Measurements from ENCODE around the gene DCHS1.
A peak's percentile ranks its signal among the peaks of the same experiment; 100 is the strongest.
"Not testable (repeated sequence)": the region's sequence is repeated elsewhere in the genome, so short reads cannot be mapped to it uniquely, and the experiment has no call there.

The DCHS1 gene, protein sequence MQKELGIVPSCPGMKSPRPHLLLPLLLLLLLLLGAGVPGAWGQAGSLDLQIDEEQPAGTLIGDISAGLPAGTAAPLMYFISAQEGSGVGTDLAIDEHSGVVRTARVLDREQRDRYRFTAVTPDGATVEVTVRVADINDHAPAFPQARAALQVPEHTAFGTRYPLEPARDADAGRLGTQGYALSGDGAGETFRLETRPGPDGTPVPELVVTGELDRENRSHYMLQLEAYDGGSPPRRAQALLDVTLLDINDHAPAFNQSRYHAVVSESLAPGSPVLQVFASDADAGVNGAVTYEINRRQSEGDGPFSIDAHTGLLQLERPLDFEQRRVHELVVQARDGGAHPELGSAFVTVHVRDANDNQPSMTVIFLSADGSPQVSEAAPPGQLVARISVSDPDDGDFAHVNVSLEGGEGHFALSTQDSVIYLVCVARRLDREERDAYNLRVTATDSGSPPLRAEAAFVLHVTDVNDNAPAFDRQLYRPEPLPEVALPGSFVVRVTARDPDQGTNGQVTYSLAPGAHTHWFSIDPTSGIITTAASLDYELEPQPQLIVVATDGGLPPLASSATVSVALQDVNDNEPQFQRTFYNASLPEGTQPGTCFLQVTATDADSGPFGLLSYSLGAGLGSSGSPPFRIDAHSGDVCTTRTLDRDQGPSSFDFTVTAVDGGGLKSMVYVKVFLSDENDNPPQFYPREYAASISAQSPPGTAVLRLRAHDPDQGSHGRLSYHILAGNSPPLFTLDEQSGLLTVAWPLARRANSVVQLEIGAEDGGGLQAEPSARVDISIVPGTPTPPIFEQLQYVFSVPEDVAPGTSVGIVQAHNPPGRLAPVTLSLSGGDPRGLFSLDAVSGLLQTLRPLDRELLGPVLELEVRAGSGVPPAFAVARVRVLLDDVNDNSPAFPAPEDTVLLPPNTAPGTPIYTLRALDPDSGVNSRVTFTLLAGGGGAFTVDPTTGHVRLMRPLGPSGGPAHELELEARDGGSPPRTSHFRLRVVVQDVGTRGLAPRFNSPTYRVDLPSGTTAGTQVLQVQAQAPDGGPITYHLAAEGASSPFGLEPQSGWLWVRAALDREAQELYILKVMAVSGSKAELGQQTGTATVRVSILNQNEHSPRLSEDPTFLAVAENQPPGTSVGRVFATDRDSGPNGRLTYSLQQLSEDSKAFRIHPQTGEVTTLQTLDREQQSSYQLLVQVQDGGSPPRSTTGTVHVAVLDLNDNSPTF (N-terminal part only)

DNA sequence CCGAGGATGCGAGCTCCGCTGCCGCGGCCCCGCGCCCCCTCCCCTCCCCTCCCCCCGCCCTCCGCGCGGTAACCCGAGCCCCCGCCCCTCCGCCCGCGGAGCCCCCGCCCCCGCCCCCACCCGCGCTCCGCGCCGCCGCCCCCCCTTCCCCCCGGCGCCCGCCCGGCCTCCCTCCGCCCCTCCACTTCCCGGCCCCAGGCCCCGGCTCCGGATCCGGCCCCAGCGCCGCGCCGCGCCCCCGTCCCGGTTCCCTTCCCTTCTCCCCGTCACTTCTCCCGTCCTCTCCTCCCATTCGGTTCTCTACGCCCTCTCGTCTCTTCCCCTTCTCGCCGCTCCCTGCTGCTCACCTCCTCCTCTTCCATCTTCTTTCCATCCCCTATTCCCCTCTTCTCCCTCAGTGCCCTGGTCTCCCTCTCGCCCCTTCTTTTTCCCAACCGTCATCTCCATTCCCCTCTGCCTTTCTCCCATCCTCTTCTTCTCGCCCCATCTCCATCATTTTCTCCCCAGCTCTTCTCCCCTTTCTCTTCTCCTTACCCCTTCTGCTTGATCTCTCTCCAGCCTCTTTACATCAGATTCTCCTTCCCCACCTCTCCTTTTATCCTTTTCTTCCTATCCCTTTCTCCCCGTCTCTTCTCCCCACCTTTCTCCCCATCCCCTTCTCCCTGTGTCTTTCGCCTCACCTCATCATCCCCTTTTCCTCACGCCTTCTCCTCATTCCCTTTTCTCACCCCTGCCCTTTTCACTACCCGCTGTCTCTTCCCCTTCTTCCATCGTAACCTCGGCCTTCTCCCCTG, at the start of gene DCHS1:
Gene DCHS1, minus strand, starts transcription at position 20 of the 794 bp plus-strand sequence. CDS start 14,196 bp downstream, outside the sequence.
- peak; percentile 27 for DNase-seq

DNA sequence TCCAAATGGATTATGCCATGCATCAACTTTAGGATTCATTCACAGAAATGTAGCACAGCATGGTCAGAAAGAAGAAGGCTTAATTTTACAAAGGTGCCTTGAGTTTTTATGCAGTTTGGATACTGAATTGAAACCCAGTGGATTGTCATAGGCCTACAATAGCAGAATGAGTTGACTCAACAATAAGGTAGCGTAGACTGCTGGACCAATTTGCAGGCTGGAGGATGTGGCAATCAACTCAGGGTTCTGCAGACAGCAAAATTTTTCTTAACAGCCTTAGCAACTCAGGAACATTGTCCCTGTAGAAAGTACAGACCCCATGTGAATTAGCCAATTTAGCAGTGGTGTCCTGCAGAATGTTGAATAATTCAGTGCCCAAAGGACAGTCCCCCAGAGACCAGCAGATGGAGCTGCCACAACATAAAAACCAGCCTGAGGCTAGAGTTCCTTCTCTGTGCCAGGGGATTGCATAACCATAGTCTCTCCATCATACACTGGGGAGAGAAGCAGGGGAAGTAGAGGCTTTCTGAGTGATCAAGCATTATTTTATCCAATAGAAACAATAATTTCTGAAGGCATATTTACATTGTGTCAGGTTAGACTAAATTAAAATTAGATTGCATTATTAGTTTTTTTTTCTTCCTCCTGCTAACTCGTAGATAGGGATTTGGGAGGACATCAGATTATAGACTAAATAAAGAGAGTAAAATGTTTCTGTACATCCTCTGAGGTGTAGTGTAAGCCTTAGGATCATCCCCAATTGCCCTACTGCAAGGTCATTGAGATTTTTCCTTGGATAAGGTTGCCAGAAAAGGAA, 47.8 kb upstream of the DCHS1 start:
- peak; percentile 2 for DNase-seq

DNA sequence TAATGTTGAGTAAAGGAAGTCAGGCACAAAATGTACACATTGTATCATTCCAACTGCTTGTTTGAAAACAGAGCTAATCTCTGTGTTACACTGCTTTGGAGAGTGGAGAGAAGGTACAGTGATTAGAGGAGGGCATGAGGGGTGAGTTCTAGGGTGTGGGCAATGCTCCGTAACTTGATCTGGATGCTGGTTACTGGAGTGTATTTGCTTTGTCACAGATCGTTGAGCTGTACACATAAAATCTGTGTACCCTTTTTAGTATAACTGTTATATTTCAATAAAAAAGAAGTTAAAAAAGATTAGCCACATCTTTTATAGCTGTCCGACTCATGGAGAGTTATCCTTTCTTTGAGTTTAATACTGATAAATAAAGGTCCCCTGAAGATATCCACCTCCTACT, 46.3 kb upstream of the DCHS1 start:
- DNase-seq = not testable (repeated sequence)

DNA sequence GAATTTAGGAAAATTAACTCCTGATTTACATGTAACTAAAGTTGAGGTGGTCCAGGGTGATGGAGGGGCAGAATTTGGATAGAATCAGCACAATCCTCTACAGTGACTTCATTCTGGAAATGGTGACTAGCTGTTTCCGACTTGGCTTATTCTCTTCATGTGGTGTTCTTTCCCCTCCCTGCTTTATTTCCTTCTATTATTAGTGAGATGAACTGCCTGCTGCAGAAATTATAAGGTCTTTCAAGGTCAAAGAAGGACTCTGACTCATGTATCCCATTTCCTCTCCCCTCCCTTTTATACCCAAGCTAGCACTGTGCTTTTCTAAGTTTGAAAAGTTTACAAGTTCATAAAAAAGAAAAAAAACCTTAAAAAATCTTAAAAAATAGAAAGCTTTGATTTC, 39.8 kb upstream of the DCHS1 start:
- no peak for DNase-seq

DNA sequence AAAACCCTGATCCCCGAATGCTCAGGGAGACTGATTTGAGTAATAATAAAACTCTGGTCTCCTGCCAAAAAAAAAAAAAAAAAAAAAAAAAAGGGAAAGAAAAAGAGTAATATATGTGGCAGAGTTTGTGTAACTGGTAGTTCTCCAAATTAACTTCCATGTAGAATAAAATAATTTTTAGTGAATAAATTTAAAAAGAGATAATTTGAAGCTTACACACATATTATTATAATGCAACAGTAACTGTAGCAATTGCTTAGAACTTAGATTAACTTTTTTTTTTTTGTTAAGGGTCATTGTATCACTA, 38.6 kb upstream of the DCHS1 start:
- DNase-seq = no peak

DNA sequence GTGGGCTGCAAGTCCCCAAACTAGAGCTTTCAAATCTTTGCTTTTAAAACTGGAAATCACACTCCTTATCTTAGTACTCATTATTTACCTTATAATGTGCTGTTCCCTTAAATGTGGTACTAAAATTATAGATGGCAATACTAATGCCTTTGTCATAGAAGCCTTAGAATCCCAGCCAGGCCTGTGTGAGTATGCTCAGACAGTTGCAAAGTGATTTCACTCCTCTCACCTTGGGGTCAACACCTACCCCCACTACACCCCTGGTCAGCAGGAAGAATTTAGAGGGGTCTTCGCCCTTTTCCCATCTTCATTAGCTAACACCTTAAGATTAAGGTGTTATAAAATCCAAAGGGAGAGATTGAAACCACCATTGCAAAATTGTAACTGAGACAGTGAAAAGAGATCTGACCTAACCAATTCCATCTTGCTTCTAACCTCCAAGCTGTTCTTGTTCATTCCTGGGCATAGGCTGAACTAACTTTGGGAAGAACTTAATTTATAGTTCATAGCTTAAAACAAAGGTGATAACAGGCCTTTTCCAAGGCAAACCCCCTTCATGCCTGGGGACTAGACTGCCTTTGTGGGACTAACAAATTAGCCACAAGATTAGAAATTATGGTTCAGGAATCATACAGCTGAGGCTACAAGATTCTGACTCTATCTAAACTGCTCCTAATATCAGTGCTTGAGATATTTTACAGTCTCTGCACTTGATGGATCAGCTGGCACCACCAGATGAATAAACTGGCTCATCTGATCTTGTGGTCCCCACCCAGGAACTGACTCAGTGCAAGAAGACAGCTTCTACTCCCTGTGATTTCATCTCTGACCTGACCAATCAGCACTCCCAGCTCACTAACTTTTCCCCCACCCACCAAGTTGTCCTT, 38.0 kb upstream of the DCHS1 start:
- peak; percentile 44 for DNase-seq

DNA sequence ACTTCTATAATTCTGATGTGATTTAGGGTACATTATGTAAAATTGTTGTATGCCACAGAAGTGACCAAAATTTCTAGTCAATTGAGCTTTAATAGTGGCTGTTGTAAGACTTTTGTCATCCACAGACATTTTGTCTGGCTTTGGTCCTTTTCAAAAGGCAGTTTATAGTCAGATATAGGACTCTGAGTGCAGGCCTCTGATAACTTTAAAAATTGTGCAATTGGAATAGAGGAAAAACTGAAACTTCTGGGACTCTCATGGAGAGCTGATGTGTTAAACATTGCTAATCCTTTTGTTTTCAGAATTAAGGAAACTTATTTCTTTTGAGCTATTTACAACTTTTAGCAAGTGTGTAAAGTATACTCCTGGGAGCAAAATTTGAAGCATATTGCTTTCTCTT, 36.5 kb upstream of the DCHS1 start:
- no peak for DNase-seq

DNA sequence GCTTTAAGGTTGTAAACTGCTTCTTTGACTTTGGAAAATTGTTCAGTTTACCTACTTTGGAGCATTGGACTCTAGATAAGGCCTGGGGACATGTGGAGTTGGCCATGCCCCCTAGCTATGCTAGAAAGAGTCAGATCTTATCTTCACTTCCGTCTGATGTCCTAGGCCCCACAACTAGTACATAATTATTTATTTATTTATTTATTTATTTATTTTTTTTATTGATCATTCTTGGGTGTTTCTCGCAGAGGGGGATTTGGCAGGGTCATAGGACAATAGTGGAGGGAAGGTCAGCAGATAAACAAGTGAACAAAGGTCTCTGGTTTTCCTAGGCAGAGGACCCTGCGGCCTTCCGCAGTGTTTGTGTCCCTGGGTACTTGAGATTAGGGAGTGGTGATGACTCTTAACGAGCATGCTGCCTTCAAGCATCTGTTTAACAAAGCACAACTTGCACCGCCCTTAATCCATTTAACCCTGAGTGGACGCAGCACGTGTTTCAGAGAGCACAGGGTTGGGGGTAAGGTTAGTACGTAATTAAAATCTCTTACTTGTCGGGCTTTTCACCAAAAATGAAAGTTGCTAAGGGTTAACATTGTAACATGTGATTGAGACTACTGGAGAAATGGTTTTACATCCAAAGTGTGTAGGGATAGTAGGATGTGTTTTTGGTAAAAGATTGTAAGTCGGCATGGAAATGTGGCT, 35.0 kb upstream of the DCHS1 start:
- not testable (repeated sequence) for DNase-seq

DNA sequence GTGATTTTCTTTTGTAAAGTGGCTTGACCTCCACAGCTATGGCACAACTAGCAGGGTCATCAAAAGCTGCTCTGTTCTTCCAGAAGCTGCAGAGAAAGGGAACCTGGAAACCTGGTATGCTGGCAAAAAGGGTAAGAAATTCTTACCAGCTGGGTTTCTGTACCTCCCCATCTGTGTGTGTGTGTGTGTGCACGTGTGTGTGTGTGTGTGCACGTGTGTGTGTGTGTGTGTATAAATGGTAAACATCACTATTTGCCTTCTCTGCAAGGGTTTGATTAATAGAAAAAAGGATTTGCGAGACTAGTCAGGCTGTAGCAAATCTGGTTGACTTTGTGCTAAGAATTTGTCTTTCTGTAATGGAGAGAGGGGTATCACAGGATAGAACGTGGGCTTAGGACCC, 32.3 kb upstream of the DCHS1 start:
- DNase-seq = no peak

DNA sequence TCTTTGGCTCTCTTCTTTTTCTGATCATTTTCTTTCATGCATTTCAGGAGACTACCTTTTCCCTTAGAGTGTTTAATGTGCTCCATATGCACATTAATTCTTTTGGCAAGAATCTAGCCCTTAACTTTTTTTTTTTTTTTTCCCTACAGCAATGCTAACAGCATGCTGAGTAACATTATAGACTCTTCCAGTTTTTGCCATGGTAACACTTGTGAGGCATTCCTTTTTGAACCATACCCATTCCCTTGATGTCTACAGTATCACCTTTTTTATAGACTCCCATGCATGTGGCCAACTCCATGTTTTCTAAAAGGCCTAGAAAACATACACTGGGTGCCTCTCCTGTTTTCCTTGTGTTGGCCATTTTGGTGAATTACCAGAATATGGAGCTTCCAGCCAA, 30.4 kb upstream of the DCHS1 start:
- DNase-seq = no peak

DNA sequence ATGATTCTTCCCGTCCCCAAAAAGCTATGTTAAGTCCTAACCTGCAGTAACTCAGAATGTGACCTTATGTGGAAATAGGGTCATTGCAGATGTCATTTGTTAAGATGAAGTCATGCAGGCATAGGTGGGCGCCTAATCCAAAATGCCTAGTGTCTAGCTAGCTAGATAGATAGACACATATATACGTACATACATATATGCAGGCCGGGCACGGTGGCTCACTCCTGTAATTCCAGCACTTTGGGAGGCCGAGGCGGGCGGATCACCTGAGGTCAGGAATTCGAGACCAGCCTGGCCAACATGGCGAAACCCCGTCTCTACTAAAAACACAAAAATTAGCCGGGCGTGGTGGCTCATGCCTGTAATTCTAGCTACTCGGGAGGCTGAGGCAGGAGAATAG, 28.5 kb upstream of the DCHS1 start:
- not testable (repeated sequence) for DNase-seq

DNA sequence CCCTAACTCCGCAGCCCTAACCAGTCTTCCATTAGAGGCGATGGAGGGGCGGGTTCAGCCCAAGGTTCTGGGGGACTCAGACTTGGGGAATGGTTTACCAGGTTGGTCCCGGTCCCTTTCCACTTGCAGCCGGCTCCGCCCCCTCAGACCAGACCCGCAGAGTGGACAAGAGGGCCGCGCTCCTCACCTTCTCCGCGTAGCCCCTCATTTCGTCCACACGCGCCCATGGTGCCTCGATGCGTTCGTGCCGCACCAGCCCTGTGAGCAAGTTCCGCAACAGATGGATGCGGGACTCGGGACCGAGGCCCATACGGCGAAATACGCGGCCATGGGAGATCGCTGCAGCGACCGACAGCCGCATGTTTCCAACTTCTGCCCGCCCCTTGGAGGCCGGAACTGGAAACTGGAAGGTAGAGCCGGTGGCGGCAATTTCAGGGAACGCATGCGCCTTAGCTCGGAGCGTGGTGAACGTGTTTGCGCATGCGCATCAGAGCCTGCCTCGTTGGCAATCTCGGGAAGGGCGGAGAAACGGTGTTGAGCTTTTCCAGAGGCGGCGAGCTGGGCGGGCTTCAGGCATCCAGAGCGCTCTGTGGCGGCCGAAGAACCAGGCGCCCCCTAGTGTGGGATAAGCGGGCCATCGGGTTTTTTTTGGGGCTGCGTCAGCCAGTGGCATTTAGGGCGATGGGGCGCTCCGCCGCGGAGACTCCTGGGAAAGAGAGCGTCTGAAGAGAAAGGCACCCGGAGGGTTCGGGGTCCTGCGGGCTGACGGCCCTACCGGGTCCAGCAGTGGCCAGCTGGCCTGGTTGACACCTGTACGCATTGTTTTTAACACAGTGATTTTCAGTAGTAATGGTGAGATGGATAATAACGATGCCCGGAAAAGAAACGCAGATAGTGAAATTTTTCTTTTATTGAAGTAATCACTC, 27.6 kb upstream of the DCHS1 start, which contains the start of gene MRPL17:
Gene MRPL17, minus strand, starts transcription at position 405 of the 926 bp plus-strand sequence. Its CDS starts 44 bp downstream, at position 361.
- peak; percentile 98 for DNase-seq

DNA sequence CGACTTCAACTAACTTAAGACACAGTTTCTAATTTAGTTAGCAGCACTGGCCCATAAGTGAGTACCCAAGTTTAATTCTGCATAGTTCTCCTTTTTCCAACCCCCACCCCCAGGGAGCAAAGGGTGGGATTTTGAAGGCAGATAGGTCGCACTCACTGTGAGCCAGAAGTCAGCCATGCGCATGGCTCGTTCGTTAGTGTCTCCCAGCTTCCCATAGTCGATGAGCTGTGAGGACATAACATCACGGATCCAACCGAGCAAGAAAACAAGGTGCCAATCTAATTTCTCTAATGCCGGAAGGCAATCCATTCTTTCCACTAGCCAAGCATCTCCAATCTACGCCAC, 27.0 kb upstream of the DCHS1 start:
- DNase-seq = no peak

DNA sequence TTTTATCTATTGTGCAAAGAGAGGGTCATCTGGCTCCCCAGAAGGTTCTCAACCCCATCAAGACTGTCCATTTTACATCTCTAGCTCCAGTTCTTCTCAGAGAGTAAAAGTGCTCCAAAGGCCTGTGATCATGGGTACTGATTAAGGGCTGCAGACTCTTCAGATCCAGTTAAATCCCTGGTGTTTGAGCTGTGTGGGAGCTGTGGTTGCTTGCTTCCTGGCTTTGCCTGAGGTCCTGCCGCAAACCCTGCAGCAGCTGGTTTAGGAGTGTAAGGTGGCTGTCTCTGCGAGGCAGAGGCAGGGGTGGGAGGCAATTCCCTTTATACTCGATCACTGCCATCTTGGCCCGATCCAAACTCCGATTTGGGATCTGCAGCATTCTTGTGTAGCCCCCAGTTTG, 26.3 kb upstream of the DCHS1 start:
- DNase-seq = no peak

DNA sequence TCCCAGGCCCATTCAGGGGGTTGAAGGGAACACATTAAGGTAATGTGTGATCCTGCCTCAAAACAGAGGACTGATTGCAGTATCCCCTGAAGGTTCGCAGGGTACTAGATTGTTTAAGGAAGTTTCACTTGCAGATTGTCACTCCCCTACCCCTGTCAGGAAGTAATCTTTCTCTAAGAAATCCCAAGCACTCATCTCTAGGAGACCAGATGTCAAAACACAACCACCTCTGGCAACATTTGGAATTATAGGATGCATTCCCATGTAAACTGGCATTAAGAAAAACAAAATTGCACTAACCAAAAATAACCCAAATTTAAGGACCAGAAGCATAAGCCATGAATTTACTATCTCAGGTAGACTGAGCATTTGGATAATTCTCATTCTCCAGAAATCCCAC, 25.9 kb upstream of the DCHS1 start:
- DNase-seq = no peak

DNA sequence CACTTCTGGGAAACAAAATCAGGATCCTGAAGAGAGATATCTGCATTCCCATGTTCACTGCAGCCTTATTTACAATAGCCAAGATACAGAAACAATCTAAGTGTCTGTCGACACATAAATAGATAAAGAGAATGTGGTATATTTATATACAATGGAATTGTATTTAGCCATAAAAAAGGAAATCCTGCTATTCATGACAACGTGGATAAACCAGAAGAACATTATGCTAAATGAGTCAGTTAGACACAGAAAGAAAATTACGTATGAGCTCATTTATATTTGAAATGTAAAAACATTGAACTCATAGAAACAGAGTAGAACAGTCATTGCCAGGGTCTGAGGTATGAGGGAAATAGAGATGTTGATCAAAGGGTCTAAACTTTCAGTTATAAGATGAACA, 21.4 kb upstream of the DCHS1 start:
- no peak for DNase-seq

DNA sequence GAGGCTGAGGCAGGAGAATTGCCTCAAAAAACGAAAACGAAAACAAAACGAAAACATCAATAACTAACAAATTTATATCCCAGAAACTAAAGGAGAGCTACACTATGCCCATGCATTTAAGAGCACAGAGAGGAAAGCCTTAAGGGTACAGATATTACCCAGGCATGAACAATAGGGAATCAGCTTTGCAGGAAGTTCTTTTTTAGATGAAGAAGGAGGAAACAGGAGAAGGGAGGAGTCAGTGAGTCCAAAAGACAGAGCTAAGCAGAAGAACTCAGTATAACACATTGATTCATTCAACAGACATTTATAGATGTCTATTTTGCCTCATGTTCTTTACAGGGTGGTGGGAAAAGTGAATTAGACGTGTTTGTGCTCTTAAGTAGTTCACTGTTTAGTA, 19.3 kb upstream of the DCHS1 start:
- no peak for DNase-seq

DNA sequence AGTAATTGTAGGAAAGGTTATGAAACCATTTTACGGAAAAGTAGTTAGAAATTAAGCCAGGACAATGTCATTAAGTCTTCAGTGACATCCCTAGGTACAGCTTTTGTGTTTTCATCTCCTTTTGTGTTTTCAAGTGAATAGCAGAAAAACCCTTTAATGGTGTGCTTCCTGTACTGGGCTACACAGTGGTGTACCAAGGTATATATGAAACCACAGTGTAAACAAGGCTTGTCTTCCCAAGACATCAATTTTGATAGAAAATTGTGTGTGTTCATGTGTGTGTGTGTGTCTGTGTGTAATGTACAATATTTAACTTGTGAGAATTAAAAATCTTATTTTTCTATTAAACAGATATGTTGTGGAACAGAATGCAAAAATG, 18.6 kb upstream of the DCHS1 start:
- no peak for DNase-seq
